Stimulated activated CD4-positive, alpha-beta T cell treated with anti-CD3 and anti-CD28 coated beads, Interleukin-4, amount 100 ng/mL, for 1 hour (primary cell): Measurements from ENCODE around the gene ING3.
"Not testable (repeated sequence)": the region's sequence is repeated elsewhere in the genome, so short reads cannot be mapped to it uniquely, and the experiment has no call there.

Experiments used
- DNase-seq: peaks from one replicate; pipeline ENCODE4 v3.0.0-alpha.2; 2020

Gene ING3

DNA sequence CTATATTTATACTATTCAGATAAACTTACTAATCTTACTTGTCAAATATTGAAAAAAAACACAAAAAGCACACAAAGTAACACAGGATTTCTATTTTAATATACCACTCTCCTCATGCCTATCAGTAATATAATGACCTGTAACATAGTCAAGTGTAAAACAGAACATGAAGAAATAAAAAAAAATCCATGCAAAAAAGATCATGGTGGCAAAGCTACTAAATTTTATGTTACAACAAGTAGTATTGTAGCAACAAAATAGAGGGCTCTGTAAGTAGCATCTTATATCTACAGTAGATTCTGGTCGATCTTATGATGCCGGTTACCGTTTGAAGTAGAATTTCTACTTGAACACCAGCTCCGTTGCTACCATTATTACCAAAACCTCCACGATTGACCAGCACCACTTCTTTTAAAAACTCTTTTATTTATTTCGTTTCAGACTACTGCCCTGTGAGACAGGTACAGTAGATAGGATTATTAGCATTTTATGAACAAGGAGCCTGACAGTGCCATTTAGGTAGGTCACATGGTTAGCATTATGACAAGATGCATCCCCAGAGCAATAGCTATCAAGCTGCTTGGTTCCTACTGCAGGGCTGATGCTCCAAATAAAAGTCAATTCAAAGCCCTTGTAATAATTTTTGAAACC, 40.0 kb downstream of the ING3 start:
- DNase-seq: no peak

DNA sequence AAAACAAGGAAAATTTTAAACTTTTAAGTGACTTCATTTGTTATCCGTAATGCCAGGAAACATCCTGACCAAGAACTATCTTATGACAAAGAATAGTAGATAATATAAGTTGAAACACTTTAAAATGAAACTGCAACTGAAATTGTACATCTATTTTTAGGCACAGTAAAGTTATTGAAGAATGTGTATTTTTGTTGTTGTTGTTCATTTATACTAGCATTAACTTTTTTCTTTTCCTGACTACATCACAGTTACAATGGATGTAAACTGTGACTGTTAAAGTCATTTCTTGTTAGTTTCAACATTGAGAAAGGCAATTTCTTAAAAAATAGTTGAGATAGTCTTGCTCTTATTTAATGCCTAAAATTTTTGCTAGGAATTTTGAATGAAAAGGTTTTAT, 40.6 kb downstream of the ING3 start:
- DNase-seq: no peak

DNA sequence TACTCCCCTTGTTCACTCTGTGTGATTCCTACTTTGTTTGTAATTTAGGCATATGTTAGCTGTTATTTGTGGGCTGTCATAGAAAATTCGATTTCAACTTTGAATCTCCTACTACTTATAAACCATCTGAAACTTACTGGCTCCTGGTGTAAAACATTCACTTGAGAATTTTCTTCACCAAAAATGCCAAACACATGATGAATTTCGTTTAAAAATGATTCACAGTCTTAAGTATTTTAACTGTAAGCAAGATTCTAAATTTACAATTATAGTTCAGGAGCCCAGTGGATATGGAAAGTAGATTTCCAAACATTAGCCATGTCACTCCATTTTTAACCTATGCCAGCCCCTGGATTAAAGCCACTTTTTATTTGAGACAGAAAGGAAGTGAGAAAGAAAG, 41.0 kb downstream of the ING3 start:
- DNase-seq: no peak

DNA sequence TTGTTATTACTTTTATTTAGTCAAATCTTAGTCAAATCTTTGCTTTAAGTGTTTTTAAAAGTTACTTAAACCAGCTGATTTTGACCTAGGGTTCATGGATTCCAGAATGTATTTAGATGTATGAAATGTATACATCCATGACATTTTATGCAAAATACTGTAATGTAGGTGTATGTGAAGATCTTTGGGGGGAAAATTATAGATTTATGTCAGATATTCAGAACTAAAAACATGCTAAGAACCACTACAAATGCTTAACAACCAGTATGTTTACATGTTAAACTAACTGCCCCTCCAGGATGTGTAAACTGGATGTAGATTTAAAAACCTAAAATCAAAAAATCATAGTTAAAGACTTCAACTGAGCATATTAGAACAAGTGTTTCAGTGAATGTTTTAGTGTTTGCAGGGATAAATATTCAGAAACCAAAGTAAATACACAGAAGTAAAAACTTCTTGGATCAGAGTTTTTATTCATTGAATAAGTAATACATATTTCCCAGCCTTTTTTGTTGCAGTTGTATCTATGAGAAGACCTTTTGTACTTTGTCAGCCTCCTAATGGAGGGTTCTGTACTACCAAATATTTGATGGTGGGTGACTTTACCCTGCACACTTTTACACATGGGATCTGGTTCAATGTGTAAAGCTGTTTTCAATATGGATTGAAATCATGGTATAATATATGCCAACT, 41.8 kb downstream of the ING3 start:
- DNase-seq: no peak

DNA sequence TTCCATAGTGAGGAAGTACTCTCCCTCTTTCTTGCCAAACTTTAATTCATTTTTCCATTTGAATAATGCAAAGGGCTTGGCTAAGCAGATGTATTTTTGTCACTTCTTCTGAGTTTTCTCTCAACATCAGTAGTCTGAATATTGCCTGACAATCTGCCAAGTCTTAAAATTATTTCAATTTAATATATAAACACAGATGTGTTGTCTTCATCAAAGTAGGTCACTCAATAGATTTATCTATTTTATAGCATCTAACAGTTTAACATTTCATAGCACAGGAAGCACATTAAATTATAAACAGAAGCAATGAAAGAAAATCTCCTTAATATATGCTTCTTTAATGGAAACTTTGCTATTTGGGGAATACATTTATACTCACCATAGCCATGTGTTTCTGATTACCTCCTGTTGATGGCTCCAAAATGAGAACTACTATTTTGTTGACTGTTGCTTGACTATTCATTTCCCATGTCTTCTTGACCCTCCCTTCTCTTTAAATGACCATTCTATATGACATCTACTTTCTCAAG, 42.5 kb downstream of the ING3 start:
- no peak for DNase-seq

DNA sequence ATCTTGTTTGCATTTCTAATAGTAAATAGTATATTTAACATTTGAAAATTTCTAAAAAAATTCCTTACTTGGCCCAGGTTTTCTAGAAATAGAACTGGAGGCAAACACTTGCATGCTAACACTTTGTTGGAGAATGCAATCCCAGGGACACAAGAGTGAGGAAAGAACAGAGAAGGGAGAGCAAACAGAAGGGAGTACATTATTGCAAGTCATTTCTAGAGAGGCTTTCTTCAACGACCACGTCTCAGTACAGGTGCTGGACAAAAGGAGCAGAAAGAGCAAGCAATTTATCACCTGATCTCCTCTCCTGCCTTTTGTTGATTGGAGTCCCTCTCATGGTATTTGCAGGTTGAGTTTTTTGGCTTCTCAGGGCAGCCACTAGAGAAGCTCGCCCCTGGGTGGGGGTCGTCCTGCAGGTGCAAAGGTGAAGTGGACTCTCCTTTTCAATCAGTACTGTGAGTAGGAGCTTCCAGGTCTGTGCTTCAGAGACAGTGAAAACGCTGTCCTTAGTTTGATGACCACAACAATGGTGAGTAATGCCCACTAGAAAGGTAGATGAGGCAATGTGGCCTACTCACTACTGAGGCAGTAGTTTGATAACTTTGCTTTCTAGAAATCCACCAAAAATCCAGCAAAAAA, 43.1 kb downstream of the ING3 start:
- DNase-seq: no peak

DNA sequence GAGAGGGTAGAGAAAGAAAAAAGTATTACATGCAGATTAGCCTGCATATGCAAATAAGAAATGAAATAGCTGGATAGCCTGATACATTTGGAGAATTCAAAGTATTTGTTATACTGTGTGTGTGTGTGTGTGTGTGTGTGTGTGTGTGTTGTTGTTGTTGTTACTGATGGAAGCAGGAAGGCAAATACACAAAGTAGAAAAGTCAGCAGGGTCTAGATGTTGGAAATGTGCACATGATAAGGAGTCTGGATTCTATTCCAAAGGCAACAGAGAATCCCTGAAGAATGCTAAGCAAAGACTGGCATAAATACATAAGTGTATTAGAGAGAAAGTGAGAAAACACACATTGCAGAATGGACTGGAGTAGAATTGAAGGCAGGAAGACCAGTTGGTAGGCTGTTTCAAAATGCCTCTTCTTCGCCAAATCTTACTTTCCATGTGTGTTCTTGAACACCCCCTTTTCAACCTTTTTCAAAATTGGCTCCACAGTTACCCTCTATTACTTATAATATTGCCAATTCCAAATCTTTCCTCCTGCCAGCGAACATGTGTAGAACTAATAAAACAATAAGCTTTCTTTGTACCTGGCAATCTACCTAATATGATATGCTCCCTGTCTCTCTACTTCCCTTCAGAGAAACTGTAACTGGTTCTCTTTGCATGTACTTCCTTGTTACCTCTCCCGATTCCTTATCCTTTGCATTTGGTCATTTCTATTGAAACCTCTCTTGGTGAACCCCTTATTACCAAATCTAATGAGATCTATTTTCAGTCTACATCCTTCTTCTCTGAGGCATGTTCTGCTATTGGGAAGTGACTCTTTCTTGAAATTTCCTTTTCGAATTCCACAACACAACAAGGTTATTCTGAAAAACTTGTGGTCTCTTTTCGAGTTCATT, 44.2 kb downstream of the ING3 start:
- DNase-seq: no peak

DNA sequence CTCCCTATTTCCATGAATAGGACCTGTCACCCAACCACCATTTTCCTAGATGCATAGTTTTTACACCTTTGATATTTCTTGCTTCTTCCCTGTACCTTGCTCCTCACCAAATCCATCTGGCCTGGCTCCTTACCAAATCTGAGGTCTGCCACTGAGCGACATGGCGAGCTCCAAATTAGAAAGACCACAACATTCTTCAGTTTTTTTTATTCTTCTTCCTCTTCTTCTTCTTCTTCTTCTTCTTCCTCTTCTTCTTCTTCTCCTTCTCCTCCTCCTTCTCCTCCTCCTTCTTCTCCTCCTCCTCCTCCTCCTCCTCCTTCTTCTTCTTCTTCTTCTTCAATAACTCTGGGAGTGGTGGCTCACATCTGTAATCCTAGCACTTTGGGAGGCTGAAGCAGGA, 45.1 kb downstream of the ING3 start:
- no peak for DNase-seq

DNA sequence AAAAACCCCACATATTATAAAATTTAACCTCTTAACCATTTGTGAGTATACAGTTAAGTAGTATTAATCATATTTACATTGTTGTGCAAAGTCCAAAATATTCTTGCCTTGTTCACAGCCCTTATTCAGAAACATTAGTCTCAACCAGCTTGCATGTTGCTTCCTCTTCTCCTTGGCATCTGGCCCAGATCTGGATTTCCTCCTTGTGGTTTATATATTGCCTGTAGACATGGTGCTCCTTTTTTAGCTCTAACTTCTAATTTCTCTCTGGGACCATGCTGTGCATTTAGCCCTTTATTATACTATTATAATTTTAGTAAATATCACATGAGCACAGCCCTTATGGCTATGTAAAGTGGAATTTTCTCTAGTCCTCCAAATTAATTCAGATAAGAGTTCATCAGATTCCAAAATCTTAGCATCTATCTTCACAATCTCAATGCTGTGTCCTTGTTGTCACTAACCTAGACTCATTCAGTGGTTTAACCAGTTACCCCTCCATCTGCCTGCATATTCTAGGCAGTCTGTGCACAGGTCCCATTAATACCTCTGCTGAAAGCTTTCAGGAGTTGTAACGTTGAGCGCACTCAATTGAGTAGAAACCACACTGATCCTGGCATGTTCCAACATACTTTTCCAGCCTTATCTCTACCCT, 45.9 kb downstream of the ING3 start:
- DNase-seq: no peak

DNA sequence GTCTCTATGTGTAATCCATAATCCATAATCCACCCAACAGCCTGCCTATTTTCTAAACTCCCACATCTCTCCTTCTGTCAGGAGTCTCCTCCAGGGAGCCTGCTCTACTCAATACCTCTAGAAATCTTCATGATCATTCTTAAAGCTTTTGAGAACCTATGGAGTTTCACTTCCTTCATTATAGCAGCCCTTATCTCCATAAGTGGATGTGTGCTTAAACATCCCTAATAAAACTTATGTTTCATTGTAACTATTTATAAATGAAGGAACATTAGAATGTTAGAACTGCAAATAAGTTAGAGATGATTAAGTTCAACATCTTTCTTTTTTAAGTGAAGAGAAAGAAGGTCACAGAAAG, 46.4 kb downstream of the ING3 start:
- no peak for DNase-seq

DNA sequence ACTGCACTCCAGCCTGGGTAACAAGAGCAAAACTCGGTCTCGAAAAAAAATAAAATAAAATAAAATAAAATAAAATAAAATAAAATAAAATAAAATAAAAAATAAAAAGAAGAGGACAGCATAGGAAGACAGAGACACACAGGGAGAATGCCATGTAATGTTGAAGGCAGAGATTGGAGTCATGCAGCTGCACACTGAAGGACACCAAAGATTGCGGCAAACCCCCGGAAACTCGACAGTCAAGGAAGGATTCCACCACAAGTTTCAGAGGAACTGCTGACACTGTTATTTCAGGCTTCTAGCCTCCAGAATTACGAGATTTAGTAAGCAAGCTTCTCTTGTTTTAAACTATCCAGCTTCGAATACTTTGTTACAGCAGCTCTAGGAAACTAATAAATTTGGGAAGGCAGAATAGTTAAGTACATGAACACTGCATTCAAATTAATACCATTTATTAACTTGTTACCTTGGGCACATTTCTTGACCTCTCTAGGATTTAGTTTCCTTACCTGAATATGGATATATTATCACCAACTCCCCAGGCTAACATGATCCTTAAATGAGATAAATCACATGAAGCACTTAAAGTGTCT, 47.4 kb downstream of the ING3 start:
- DNase-seq: no peak

DNA sequence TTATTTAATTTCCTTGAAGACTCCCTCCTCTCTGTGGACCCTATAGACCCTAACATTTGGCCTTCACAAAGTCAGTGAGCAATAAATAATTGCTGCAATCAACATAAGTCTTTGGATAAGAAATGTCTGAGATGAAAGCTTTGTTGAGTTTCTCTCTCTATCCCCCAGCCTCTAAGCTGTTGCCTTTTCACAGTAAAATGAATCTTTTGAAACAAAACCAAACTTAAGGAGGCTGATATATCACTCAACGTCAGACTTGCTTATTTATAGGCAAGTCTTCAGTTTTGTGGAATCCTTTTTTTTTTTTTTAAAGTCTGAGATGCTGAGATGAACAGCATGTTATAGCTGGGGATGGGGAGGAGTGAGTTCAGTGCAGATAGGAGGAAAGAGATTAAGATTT, 47.9 kb downstream of the ING3 start:
- DNase-seq: no peak

DNA sequence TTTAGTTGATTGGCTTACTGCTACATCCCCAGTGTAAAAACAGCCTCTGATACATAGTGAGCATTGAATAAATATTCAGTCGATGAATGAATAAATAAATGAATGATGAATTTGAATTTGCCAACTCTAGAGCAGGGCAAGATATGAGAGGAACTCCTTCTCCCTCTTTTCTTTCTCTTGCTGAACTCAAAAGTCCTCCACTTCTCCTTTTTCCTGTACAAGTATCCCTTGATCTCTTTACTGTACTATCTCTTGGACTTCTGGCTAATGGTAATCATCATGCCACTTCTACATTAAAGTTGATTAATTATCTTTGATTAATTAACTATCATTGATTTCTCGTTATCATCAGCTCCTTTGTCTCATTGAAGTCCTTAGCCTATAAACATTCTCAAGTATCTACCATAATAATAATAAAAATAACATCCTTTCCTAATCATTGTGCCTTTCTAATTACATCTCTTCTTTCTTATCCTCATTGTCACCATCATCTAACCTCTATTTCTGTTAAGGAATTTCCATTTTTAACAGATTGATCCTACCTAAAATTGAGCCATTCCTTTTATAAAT, 48.5 kb downstream of the ING3 start:
- no peak for DNase-seq

DNA sequence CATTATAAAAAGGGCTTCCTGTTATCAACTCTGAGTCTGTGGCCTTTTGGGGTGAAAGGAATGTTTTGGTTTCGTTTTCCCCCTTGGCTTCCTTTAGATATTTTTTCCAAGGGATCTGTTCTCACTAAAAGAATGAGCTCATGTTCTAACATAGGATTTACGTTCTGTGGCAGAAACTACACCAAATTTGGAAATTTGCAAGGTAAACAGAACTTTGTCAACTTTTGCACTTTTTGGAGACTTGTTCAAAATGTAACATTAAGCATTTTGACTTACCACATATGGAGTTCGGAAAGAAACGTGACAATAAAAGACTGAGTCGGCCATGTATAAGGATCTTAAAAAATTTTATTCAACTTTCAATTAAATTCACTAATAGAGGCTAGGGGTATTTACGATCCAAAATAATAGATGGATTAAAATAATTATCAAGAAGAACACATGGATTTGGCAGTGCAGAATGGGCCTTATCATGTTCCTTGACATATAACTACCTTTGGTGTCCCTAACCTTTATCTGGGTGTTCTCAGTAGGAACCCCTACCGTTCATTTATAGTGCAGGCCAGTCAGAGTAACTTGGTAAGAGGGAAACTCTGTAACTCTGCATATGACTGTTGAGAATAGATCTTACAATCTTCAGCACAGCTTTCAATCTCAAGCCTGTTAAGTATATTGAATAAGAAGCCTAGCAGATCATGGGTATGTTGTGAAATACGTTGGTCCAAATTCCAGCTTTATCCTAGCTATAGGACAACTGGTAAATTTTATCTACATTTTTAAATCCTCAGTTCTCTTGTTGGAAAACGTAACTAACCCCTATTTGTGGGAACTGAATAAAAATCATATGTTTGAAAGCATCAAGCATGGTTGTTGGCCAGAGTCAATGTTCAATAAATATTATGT, 49.8 kb downstream of the ING3 start:
- DNase-seq: no peak

DNA sequence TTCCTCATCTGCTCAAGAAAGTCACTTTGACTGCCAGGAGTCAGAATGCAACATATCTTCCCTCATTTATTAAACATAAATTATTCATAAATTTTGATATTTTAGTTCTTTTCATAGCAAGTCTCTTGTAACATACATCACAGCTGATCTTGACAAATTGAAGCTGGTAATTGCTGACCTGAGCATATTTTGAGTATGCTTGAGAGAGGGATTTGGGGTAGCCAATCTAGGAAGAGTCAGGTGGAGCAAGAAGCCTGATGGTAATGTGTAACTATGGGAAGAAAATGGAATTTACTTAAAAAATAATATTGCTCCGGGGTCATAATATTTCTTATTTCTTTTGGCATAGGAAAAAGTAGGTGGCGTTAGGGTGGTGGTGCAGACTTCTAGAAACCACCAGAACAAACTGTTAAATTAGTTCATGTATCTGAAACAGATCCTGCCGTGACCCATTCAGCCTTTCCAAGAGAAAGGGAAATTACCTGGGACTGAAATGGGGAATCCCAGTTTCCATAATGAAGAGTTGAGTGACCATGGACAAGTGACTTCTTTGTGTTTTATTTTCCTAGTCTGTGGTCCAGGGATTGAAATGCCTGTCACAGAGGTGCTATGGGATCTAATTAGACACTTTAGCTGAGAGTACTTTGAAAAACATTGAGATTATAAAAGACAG, 50.8 kb downstream of the ING3 start:
- DNase-seq: no peak

DNA sequence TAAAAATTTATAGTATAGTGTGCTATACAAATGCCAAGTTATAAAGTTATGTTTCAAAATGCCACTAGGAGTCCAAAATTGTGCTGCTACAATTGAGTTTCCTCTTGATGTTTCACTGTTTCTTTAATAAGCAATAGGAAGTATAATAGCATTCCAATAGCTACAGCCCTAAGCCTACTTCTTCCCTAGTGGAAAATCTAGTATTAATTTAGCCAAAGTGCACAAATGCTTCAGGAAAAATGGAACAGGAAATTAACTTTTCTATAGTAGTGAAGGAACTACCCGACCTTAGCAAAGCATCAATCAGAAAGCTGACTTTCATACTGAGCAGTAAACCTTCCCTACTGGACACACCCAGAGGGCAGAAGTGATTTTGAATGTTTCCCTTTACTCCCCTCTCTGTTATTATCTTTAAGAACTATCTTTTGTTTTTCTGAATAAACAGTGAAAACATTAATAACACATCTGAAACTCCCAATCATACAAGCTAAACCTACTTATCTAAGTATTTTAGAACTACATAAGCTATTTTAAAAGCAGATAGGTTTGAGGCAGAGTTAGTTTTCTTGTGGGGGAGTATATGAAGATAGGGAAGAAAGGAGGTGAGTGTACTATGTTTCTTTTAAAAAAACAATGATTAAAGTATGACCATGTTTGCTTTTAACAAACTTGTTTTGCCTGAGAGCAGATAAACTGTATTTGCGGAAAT, 51.6 kb downstream of the ING3 start:
- no peak for DNase-seq

DNA sequence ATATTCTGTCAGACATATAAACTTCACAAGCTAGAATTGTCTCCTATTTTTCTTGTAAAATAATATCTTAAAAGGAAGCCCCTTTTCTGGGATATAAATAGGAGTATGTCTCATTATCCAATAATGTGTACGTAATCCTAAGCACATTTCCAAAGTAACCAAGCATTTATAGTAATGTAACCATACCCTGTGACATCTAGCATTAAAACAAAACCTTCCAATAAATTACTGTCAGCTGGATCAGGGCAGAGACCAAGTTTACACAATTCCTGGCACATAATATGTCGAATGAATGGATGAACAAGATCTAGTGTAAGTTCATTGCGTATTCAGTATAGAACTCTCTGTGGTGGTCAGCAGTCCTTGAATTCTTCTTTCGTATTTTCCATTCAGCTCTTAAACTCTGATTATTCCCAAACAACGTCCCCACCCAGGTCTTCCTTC, 52.2 kb downstream of the ING3 start:
- DNase-seq: no peak

DNA sequence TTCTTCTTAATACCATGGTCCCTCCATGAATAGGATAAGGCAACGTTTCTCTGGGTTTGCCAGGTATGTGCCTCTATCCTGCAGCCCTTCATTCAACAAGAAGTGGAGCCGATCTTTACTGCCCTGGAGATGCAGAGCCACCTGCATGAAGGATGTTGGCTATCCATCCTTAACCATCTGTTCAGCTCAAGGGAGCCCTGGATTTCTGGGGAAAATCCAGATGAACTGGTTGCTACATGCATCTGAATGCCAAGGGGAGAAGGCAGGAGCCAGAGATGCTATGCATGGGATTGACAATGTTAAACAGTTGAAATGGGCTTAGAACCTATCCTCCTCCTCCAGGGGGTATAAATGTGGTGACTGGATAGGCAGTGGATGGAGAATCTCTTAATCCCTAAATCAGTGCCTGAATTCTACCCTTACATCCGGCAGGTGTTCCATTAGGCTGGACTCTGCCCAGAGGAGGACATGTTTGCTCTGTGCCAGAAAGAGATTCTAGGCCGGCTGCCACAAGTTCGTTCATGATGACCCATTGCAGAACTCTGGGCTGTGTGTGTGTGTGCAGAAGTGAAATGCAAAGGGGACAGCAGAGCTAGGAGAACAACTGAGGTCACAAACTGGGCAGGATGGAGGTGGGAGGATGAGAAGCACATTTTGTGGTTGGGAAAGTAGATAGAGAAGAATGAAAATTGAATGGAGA, 53.6 kb downstream of the ING3 start:
- DNase-seq: no peak

DNA sequence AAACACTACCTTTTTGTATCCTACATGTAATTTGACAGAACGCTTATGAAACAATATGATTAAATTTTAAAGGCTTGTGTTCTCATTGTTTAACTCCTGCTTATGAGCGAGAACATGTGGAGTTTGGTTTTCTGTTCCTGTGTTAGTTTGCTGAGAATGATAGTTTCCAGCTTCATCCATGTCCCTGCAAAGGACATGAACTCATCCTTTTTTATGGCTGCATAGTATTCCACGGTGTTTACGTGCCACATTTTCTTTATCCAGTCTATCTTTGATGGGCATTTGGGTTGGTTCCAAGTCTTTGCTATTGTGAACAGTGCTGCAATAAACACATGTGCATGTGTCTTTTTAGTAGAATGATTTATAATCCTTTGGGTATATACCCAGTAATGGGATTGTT, 54.5 kb downstream of the ING3 start:
- DNase-seq: not testable (repeated sequence)
